ENCODE data around the gene RASA2. TPM values are rescaled to one million over a fixed set of nuclear protein-coding genes. Genes with fewer than 3 reads are reported as not detected.
"Not testable (repeated sequence)": the region's sequence is repeated elsewhere in the genome, so short reads cannot be mapped to it uniquely, and the experiment has no call there.

Gene RASA2
- polyA plus RNA-seq, 10 donors: 6.7 to 17.4 (median 12.1) TPM

GRCh38 chr3:141457624-141458236 is 29.1 kb upstream of the RASA2 start:
- no peak for DNase-seq

- no peak for DNase-seq
Observed at GRCh38 chr3:141459008-141459407, 27.8 kb upstream of the RASA2 start.

- DNase-seq: peak; percentile 78 to 90 (median 84)
Observed at GRCh38 chr3:141460097-141460704, 26.6 kb upstream of the RASA2 start.

GRCh38 chr3:141462176-141462859 is 24.5 kb upstream of the RASA2 start:
- DNase-seq: no peak

- peak in 1 of 3 donors; percentile 36 for DNase-seq
Observed at GRCh38 chr3:141465221-141465620, 21.6 kb upstream of the RASA2 start.

GRCh38 chr3:141466633-141467169 is 20.1 kb upstream of the RASA2 start:
- DNase-seq: no peak

- DNase-seq: no peak
Observed at GRCh38 chr3:141469720-141470119, 17.1 kb upstream of the RASA2 start.

- DNase-seq: no peak
Observed at GRCh38 chr3:141471160-141471559, 15.7 kb upstream of the RASA2 start.

GRCh38 chr3:141476033-141476432 is 10.8 kb upstream of the RASA2 start:
- no peak for DNase-seq

GRCh38 chr3:141477224-141477623 is 9.6 kb upstream of the RASA2 start:
- DNase-seq: no peak

- no peak for DNase-seq
Observed at GRCh38 chr3:141478139-141478538, 8.7 kb upstream of the RASA2 start.

- DNase-seq: not testable (repeated sequence)
Observed at GRCh38 chr3:141478840-141479239, 8.0 kb upstream of the RASA2 start.

- DNase-seq: no peak
Observed at GRCh38 chr3:141482245-141482922, 4.4 kb upstream of the RASA2 start.

- DNase-seq: no peak
Observed at GRCh38 chr3:141484701-141485287, 2.0 kb upstream of the RASA2 start.

GRCh38 chr3:141485641-141486495 is 959 bp upstream of the RASA2 start:
- DNase-seq: peak in 1 of 3 donors; percentile 29

GRCh38 chr3:141486496-141486745 is 406 bp upstream of the RASA2 start:
- peak in 1 of 3 donors; percentile 73 for DNase-seq

- peak in 2 of 3 donors; percentile 67 to 88 for DNase-seq
Observed at GRCh38 chr3:141487521-141488252, 860 bp downstream of the RASA2 start.

- DNase-seq: no peak
Observed at GRCh38 chr3:141489203-141489602, 2.4 kb downstream of the RASA2 start.

- DNase-seq: no peak
Observed at GRCh38 chr3:141491081-141491480, 4.3 kb downstream of the RASA2 start.

- DNase-seq: no peak
Observed at GRCh38 chr3:141491929-141492328, 5.1 kb downstream of the RASA2 start.

GRCh38 chr3:141493184-141493583 is 6.4 kb downstream of the RASA2 start:
- DNase-seq: no peak
